NB4 (cell line): ENCODE data around the gene DCAF6.

ENCODE experiments used
- MYC ChIP-seq: IDR thresholded peaks from 2 replicates; pipeline ENCODE4 v1.6.1; 2011; ENCODE audit warnings: low read depth, low read length
- POLR2A ChIP-seq: IDR thresholded peaks from 2 replicates; pipeline ENCODE4 v1.6.1; 2011; ENCODE audit warnings: mild to moderate bottlenecking; ENCODE audit not compliant: insufficient read length; ENCODE audit errors: extremely low read depth
- TF ChIP-seq, protein P1 (sequence below): IDR thresholded peaks from one replicate; pipeline ENCODE4 v1.5.1; 2012; ENCODE audit warnings: low read depth, low read length
- TF ChIP-seq, protein P2 (sequence below): IDR thresholded peaks from 2 replicates; pipeline ENCODE4 v1.6.1; 2011; ENCODE audit warnings: low read depth, low read length

- TF ChIP-seq, protein P1, sequence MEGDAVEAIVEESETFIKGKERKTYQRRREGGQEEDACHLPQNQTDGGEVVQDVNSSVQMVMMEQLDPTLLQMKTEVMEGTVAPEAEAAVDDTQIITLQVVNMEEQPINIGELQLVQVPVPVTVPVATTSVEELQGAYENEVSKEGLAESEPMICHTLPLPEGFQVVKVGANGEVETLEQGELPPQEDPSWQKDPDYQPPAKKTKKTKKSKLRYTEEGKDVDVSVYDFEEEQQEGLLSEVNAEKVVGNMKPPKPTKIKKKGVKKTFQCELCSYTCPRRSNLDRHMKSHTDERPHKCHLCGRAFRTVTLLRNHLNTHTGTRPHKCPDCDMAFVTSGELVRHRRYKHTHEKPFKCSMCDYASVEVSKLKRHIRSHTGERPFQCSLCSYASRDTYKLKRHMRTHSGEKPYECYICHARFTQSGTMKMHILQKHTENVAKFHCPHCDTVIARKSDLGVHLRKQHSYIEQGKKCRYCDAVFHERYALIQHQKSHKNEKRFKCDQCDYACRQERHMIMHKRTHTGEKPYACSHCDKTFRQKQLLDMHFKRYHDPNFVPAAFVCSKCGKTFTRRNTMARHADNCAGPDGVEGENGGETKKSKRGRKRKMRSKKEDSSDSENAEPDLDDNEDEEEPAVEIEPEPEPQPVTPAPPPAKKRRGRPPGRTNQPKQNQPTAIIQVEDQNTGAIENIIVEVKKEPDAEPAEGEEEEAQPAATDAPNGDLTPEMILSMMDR = no peak
- no peak for TF ChIP-seq POLR2A
- no peak for TF ChIP-seq MYC
- TF ChIP-seq, protein P2, sequence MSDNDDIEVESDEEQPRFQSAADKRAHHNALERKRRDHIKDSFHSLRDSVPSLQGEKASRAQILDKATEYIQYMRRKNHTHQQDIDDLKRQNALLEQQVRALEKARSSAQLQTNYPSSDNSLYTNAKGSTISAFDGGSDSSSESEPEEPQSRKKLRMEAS = no peak
Measured at GRCh38 chr1:167937709-167938010, 1.2 kb downstream of the DCAF6 start.
